GM12892 (cell line): Measurements from ENCODE around the gene PCNX1.

ENCODE experiments used
- POLR2A ChIP-seq: IDR thresholded peaks from 2 replicates; pipeline ENCODE4 v1.6.1; 2011; ENCODE audit warnings: low read depth, low read length, control low read depth
- POLR2AphosphoS5 ChIP-seq: IDR thresholded peaks from 2 replicates; pipeline ENCODE4 v1.6.1; 2011; ENCODE audit warnings: low read depth, low read length, control low read depth
- TAF1 ChIP-seq: IDR thresholded peaks from 2 replicates; pipeline ENCODE4 v1.6.1; 2011; ENCODE audit warnings: low read depth, mild to moderate bottlenecking, control low read depth, low read length, borderline replicate concordance

- TF ChIP-seq POLR2AphosphoS5: no peak
- no peak for TF ChIP-seq POLR2A
- no peak for TF ChIP-seq TAF1
Observed at GRCh38 chr14:71121711-71122110, 214.5 kb downstream of the PCNX1 start.
